Measurements from ENCODE around the gene NPTX2. TPM values are rescaled to one million over a fixed set of nuclear protein-coding genes. Genes with fewer than 3 reads are reported as not detected.
A peak's percentile ranks its signal among the peaks of the same experiment; 100 is the strongest.

The NPTX2 gene
- 0.15 TPM in 1 of 2 replicates, not detected in the other for total RNA-seq

DNA sequence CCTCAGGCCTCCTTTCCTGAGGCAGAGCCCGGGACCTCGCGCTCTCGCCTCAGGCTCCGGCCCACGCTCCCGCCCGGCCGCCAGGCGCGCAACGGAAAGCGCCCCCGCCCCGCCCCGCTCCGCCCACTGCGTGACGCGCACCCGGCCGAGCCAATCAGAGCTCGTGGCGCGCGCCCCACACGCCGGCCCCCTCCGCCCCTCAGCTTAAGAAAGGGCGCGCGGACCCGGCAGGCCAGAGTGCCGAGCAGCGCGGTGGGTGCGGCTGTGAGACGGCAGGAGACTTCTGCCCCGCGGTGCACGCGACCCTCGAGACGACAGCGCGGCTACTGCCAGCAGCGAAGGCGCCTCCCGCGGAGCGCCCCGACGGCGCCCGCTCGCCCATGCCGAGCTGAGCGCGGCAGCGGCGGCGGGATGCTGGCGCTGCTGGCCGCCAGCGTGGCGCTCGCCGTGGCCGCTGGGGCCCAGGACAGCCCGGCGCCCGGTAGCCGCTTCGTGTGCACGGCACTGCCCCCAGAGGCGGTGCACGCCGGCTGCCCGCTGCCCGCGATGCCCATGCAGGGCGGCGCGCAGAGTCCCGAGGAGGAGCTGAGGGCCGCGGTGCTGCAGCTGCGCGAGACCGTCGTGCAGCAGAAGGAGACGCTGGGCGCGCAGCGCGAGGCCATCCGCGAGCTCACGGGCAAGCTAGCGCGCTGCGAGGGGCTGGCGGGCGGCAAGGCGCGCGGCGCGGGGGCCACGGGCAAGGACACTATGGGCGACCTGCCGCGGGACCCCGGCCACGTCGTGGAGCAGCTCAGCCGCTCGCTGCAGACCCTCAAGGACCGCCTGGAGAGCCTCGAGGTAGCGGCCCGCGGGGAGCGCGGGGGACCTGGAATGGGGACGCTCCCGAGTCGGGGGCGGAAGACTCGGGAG lies at the start of gene NPTX2:
Gene NPTX2, plus strand, starts transcription at position 235 of the 909 bp plus-strand sequence. Its CDS starts 177 bp downstream, at position 412.
- no peak within 1 kb of the TSS for H3K4me3 Mint-ChIP-seq

GRCh38 chr7:98567991-98568390 lies 49.1 kb upstream of the NPTX2 start:
- Mint-ChIP-seq H3K27ac (no peak overlapping the region), H3K4me3 (no peak overlapping the region)

More for the DNA sequence above, at the start of gene NPTX2:
- Mint-ChIP-seq H3K27ac (no peak within 1 kb of the TSS), H3K27me3 (peaks cover 55% of the 10 kb centered on the region), H3K4me1 (peaks cover 7% of the 10 kb centered on the region), H3K9me3 (no peaks in the 10 kb centered on the region), H3K36me3 (ENCODE audit: low read depth) (no peaks in the 10 kb centered on the region)
- DNase-seq (no peak), ATAC-seq (ENCODE audit: low read depth) (peak; percentile 18)
- intact Hi-C loops (cut with micrococcal nuclease): no loop called here
- CTCF ChIA-PET: no interaction called here
- POLR2A ChIA-PET: no interaction called here
- TF ChIP-seq, protein P1, sequence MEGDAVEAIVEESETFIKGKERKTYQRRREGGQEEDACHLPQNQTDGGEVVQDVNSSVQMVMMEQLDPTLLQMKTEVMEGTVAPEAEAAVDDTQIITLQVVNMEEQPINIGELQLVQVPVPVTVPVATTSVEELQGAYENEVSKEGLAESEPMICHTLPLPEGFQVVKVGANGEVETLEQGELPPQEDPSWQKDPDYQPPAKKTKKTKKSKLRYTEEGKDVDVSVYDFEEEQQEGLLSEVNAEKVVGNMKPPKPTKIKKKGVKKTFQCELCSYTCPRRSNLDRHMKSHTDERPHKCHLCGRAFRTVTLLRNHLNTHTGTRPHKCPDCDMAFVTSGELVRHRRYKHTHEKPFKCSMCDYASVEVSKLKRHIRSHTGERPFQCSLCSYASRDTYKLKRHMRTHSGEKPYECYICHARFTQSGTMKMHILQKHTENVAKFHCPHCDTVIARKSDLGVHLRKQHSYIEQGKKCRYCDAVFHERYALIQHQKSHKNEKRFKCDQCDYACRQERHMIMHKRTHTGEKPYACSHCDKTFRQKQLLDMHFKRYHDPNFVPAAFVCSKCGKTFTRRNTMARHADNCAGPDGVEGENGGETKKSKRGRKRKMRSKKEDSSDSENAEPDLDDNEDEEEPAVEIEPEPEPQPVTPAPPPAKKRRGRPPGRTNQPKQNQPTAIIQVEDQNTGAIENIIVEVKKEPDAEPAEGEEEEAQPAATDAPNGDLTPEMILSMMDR (IDR thresholded peaks at IDR 0.05): no peak

DNA sequence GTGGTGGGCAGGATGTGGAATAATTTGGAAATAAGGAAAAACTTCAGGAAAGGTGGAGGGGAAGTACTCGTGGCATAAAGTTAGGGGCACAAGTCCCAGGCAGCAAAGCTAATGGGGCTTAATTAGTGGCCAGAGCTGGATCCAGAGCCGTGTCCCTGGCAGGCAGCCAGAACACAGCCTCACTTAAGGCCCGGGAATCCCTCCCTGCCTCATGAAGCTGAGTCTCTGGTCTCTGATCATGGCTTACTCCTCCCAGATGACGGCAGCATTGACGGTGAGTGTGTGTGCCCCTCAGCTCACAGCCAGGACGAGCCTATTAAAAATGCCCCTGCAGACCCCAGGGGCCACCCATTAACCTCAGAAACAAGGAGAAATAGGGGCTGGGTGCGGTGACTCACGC lies 48.2 kb upstream of the NPTX2 start:
- TF ChIP-seq, protein P1 (IDR thresholded peaks at IDR 0.05): no peak
- intact Hi-C loops (cut with micrococcal nuclease): no loop called here
- Mint-ChIP-seq H3K9me3 (no peaks in the 10 kb centered on the region), H3K36me3 (ENCODE audit: low read depth) (no peaks in the 10 kb centered on the region), H3K4me1 (no peaks in the 10 kb centered on the region), H3K4me3 (no peak overlapping the region), H3K27ac (no peak overlapping the region), H3K27me3 (peaks cover 4% of the 10 kb centered on the region)
- ATAC-seq (ENCODE audit: low read depth) (no peak), DNase-seq (no peak)
- CTCF ChIA-PET: no interaction called here
- POLR2A ChIA-PET: no interaction called here

More at GRCh38 chr7:98567991-98568390, 49.1 kb upstream of the NPTX2 start:
- H3K27me3 Mint-ChIP-seq: peaks cover 7% of the 10 kb centered on the region
- TF ChIP-seq, protein P1 (IDR thresholded peaks at IDR 0.05): no peak
- H3K9me3 Mint-ChIP-seq: no peaks in the 10 kb centered on the region
- POLR2A ChIA-PET: no interaction called here
- H3K36me3 Mint-ChIP-seq (ENCODE audit: low read depth): no peaks in the 10 kb centered on the region
- no peaks in the 10 kb centered on the region for H3K4me1 Mint-ChIP-seq
- no peak for DNase-seq
- CTCF ChIA-PET: no interaction called here
- ATAC-seq (ENCODE audit: low read depth): no peak
- intact Hi-C loops (cut with micrococcal nuclease): no loop called here

DNA sequence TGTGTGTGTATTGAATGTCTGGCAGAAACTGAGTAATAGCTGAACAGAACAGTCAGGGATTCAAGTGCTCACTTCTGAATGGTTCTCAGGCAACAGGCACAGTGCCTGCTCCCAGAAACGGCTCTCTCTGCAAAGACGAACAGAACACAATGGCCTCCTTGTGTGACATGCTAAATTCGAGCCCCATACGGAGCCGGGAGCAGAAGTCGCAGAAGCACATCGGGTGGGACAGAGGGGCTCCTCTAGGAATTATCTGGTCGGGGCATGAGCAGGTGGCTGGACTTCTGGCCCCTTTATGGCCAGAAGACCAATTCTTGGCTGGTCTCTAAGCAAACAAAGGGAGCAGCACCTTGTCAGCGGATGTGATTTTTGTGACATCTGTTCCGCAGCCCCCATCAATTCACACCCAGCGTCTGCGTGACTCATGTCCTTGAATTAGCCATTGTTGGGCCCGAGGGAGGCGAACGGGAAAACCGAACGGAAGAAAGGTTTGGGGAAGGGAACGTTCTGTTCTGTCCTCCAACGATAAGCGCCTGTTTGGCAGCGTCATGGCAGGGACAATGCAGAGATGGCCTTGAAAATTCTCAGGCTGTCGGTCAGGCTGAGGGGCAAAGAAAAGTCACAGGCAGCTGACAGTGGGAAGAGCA lies 47.3 kb upstream of the NPTX2 start:
- no peak overlapping the region for H3K4me3 Mint-ChIP-seq
- CTCF ChIA-PET: no interaction called here
- H3K36me3 Mint-ChIP-seq (ENCODE audit: low read depth): no peaks in the 10 kb centered on the region
- H3K27me3 Mint-ChIP-seq: peaks cover 4% of the 10 kb centered on the region
- DNase-seq (no peak), ATAC-seq (ENCODE audit: low read depth) (no peak)
- peaks cover 3% of the 10 kb centered on the region for H3K9me3 Mint-ChIP-seq
- POLR2A ChIA-PET: no interaction called here
- no peak overlapping the region for H3K27ac Mint-ChIP-seq
- TF ChIP-seq, protein P1 (IDR thresholded peaks at IDR 0.05): no peak
- no peaks in the 10 kb centered on the region for H3K4me1 Mint-ChIP-seq
- intact Hi-C loops (cut with micrococcal nuclease): no loop called here

GRCh38 chr7:98571006-98571405 lies 46.1 kb upstream of the NPTX2 start:
- Mint-ChIP-seq H3K4me1 (no peaks in the 10 kb centered on the region), H3K9me3 (peaks cover 11% of the 10 kb centered on the region), H3K36me3 (ENCODE audit: low read depth) (no peaks in the 10 kb centered on the region), H3K4me3 (no peak overlapping the region), H3K27ac (no peak overlapping the region), H3K27me3 (peaks cover 4% of the 10 kb centered on the region)
- CTCF ChIA-PET: no interaction called here
- POLR2A ChIA-PET: no interaction called here
- ATAC-seq (ENCODE audit: low read depth): no peak
- intact Hi-C loops (cut with micrococcal nuclease): no loop called here
- DNase-seq: no peak
- TF ChIP-seq, protein P1 (IDR thresholded peaks at IDR 0.05): no peak

Data from activated B cell treated with CpG ODN at 0.5 μM for 24 hours (primary cell).